Transverse colon (tissue), 4 donors: ENCODE results near the gene IGSF9.

Experiments used
- CTCF ChIP-seq, 5 experiments: fragments of 200-600 bp in 3 of 5; fragments of 450-650 bp in 2 of 5; sonication (generic) in 3 of 5; IDR thresholded peaks; 1 replicate in 2 of 5; 2 replicates in 3 of 5; pipeline ENCODE4 v1.5.1; 2016 to 2017; ENCODE audit warnings: antibody characterized with exemption in 5 of 5, inconsistent platforms in 3 of 5, mild to moderate bottlenecking in 2 of 5, moderate library complexity in 1 of 5
- EP300 ChIP-seq: sonication (generic); formaldehyde crosslinking; IDR thresholded peaks from one replicate; pipeline ENCODE4 v1.6.1; 2017; ENCODE audit warnings: antibody characterized with exemption, low read depth
- POLR2A ChIP-seq: fragments of 450-650 bp; IDR thresholded peaks from one replicate; pipeline ENCODE4 v1.6.1; 2016; ENCODE audit warnings: antibody characterized with exemption, mild to moderate bottlenecking, moderate library complexity
- POLR2AphosphoS5 ChIP-seq, 3 donors: sonication (generic); formaldehyde crosslinking; IDR thresholded peaks; one replicate each; pipeline ENCODE4 v1.6.1; 2016; ENCODE audit warnings: antibody characterized with exemption in 3 of 3

DNA sequence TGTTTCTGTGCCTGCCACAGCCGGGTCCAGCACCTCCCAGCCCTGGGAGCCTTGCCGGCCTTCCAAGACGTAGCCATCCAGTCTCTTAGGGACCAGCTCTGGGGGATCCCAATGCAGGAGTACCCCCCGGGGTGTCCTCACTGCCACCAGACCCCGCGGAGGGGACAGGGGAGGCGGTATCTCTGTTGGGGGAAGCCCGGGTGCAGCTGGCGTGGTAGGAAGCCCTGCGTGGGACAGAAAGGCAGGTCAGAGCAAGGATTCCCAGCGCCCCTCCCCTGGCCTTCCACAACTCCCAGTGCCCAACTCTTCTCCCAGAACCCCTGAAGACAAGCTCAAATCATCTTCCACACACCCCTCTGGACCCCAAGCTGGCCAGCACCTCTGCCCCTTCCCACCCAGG lies 15.2 kb downstream of the IGSF9 start:
- TF ChIP-seq POLR2A (no peak), CTCF (IDR thresholded peaks at IDR 0.05) (no peak), EP300 (no peak), POLR2AphosphoS5 (IDR thresholded peaks at IDR 0.05) (no peak)
